GM12864 (cell line): ENCODE results near the gene MT1E.

Experiments
- DNase-seq: peaks from one replicate; pipeline ENCODE4 v3.0.0-alpha.2; 2011; ENCODE audit warnings: low read depth
- H3K4me3 ChIP-seq: 2 replicates; pipeline ENCODE4 v1.5.1; 2011; ENCODE audit warnings: mild to moderate bottlenecking, low read depth, low read length, control low read depth
- TF ChIP-seq, protein P1 (sequence below): IDR thresholded peaks from 2 replicates; pipeline ENCODE4 v1.5.1; 2011; ENCODE audit warnings: low read depth, mild to moderate bottlenecking, moderate library complexity, low read length, control low read depth, inconsistent platforms; ENCODE audit errors: missing control alignments

MT1E gene

DNA sequence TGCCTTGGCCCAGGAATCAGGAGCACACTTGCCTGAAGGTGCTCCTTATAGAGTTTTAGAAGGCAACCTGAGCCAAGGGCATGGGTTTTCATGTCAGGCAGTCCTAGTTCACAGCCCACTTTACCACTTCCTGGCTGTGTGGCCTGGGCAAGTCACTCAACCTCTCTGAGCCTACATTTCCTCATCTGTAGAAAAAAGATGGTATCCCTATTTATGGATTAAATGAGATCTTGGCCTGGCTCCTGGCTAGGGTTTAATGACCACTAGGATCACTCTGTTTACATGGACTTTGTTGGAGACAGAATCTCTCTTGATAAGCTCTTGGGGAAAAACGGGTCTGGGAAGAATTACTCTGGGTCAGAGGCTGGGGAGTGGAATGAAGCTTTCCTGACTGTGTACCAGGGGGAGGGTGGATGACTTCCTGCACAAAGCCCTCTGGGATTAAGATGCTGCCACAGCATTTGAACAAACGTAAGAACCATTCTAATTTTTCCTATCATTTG, 14.9 kb upstream of the MT1E start:
- TF ChIP-seq, protein P1, sequence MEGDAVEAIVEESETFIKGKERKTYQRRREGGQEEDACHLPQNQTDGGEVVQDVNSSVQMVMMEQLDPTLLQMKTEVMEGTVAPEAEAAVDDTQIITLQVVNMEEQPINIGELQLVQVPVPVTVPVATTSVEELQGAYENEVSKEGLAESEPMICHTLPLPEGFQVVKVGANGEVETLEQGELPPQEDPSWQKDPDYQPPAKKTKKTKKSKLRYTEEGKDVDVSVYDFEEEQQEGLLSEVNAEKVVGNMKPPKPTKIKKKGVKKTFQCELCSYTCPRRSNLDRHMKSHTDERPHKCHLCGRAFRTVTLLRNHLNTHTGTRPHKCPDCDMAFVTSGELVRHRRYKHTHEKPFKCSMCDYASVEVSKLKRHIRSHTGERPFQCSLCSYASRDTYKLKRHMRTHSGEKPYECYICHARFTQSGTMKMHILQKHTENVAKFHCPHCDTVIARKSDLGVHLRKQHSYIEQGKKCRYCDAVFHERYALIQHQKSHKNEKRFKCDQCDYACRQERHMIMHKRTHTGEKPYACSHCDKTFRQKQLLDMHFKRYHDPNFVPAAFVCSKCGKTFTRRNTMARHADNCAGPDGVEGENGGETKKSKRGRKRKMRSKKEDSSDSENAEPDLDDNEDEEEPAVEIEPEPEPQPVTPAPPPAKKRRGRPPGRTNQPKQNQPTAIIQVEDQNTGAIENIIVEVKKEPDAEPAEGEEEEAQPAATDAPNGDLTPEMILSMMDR: no peak
- DNase-seq: no peak
- no peak overlapping the region; the same call in 1 of the 2 replicates for H3K4me3 ChIP-seq

DNA sequence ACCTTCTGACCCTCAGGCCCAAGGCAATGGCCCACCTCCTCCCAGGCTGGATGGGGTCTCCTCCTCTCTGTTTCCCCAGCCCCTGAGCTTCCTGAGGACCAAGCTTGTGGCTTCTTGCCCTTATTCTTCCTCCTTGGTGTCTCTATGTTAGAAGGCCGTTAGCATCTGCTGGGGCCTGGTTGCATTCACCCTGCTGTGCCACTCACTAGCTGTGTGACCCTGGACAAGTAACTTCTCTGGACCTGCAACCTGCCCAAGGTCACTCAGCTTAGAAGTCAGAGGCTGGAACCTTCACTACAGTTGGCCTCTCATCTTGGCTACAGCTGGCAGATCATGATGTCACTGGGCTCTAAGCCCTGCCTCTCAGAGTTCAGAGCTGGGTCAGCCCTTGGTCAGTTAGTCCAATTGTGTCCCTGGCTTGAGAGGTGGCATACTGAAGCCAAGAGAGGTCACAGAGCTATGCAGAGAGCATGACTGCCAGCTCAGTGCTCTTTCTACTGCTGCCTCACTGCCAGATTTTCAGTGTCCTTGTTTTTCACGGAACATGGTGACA, 14.2 kb upstream of the MT1E start:
- no peak overlapping the region for H3K4me3 ChIP-seq
- no peak for DNase-seq
- TF ChIP-seq, protein P1: no peak

- no peak overlapping the region for H3K4me3 ChIP-seq
- TF ChIP-seq, protein P1: no peak
- no peak for DNase-seq
These were observed 11.9 kb upstream of the MT1E start for GRCh38 chr16:56613706-56614105.

- no peak overlapping the region for H3K4me3 ChIP-seq
- TF ChIP-seq, protein P1: no peak
- DNase-seq: no peak
These were observed 11.0 kb upstream of the MT1E start for GRCh38 chr16:56614549-56614991.

DNA sequence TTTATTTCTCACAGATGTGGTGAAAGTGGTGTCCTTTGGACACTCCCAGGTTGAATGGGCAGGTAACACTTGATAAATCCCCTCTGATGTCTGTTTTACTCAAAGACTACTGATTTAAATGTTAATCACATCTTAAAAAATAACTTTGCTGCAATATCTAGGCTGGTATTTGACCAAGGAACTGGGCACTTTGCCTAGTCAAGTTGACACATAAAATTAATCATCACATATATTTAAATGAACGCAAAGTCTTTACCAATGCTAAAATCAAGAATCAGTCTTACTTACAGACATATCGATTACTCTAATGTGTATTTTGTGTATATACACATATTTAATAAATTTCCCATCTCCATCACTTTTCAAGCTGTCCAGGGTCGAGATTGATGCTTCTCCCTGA, 10.2 kb upstream of the MT1E start:
- TF ChIP-seq, protein P1: no peak
- no peak overlapping the region for H3K4me3 ChIP-seq
- DNase-seq: no peak

DNA sequence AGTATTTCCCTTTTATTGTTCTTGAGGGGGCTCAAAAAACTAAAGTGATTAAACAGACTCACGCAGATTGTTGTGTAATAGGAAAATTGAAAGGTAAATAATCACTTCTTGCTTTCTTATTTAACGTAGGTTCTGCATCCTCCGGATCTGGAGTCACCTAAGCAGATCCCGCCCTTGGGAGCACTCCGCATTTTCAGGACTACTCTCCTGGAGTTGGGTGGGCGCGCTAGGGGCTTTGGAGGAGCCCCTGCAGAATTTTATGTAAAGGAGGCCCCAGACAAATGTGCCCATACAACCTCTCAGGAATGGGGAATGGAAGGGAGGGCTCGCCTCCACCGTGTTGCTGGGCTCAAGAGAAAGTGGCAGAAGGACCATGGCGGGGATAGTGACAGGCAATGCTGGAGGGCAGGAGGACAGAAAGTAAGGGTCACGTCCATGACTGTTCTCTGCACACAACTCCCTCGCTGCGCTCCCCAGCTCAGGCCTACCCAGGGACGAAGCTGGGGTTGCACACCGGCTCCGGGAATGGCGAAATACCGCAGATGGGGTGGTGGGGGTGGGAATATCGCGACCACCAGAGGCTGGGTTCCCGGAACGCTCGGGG, 8.9 kb upstream of the MT1E start:
- DNase-seq: no peak
- H3K4me3 ChIP-seq: peak overlapping the region; percentile 31
- TF ChIP-seq, protein P1: no peak
